NCI-H774 (cell line): ENCODE results near the gene SUSD4.
"Not testable (repeated sequence)": the region's sequence is repeated elsewhere in the genome, so short reads cannot be mapped to it uniquely, and the experiment has no call there.

Source experiments
- DNase-seq: peaks from one replicate; lab custom pipeline; 2025; lab: John Stamatoyannopoulos, UW

Gene SUSD4

DNA sequence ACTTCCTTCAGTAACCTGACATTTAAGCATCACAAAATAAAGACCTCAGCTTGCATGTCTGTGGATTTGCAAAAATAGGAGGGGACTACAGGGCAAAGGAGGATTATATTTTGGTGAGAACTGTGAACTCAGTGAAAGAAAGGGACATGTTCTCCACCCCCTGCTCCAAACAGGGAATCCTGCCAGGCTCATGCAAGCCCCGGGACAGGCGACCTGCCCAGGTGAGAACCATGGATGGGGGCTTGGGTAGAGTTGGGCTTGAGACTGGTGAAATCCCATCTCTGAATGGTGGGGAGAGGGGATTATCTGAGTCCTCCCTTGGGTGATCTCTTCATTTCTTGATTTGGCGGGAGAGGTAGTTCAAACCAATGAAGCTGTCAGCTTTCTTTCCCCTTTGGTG, 110.1 kb downstream of the SUSD4 start:
- DNase-seq, result no peak

DNA sequence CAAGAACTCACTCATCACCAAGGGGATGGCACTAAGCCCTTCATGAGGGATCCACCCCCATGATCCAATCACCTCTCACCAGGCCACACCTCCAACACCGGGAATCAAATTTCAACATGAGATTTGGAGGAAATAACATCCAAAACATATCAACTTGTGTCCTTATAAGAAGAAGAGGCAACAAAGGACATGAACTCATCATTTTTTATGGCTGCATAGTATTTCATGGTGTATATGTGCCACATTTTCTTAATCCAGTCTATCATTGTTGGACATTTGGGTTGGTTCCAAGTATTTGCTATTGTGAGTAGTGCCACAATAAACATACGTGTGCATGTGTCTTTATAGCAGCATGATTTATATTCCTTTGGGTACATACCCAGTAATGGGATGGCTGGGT, 112.6 kb downstream of the SUSD4 start:
- not testable (repeated sequence) for DNase-seq

DNA sequence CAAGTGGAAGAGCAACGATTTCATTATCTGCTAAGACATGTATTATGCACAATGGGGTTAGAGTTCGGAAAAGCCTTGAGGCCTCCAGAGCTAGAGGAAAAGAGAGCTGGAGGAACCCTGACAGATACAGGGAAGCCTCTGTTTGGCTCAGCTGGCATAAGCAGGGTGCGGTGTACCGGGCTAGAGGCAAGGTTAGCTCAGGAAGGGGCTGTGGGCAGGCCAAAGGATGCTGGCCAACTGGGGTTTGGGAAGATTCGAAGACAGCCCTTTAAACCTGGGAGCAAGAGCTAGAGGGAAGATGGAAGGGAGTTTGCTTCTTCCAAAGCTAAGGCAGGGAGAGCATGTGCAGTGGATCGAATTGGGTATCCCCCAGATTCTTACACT, 113.4 kb downstream of the SUSD4 start:
- no peak for DNase-seq

DNA sequence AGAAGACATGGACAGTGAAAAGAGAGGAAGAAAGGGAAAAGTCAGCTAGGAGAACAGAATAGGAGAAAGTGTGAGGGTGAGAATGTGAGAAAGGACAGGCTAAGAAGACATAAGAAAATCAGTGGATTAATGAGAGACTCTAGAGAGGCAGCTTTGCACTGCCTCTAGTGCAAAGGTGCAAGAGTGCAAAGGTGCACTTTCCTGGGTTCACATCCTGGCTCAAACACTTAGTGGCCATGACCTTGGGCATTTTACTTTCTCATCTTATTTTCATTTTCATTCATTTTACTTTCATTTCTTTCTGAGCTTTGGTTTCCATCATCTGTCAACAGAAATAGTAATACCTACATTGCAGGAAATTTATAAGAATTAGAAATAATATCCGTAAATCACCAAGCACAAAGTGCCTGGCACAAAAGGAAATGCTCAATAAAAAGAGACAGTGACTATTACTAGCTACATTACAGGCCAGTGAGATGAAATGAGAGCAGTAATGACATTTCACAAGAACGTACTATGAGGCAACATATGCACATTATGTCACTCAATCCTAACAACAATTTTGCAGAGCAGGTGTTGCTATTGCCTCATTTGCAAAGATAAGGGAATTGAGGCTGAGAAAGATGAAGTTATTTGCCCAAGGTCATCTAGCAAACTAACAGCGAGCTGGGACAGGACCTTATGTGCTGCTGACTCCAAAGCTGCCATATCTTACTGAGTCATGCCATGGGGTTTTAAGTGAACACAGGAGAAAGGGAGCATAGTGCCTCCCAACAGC, 113.9 kb downstream of the SUSD4 start:
- no peak for DNase-seq

GRCh38 chr1:223248770-223249140, 115.2 kb downstream of the SUSD4 start:
- no peak for DNase-seq

- DNase-seq, result peak; percentile 8
Observed at GRCh38 chr1:223248001-223248769, 115.8 kb downstream of the SUSD4 start.

DNA sequence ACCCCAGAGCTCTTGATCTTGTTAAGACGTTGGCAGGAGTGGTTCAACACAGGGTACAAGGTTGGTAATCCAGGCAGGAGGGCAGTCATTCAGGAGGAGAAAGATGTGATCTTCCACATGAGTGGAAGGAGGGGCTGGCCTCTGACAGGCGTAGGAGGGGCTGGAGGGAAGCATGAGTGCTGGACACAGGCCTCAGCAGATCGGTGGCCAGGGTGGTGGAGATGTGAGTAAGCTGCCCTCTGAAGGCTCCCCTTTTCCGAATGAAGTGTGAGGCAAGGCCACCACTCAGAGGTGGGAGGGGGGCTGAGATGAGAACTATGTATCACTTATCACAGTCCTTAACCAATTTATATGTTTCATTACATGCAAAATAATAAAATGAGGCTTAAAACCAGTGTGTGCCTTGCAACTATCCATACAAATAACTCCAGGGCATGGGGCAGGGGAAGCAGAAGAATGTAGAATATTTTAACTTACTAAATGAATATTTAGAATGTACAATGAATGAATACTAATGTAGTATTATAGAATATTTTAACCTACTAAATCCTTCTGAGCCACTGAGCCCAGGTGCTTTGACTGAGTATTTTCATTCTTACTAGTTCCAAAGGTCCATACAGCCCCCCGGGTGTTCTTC, 117.4 kb downstream of the SUSD4 start:
- no peak for DNase-seq

DNA sequence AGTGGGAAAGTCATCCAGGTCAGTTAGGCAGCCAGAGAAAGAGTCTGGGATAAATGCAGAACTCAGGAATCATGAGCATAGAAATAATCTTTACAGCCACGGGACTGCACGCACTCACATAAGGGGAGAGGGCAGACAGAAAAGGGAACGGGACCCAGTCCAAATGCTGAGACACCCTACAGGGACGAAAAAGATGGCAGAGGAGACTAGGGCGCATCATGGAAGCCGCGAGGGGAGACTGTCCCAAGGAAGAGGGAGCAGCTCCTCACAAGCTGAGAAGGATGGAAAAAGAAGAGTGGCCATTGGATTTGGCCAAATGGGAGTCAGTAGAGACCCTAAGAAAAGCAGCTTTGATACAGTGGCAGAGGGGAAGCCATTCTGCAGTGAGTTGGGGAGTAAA, 118.0 kb downstream of the SUSD4 start:
- no peak for DNase-seq

GRCh38 chr1:223245411-223245810, 118.6 kb downstream of the SUSD4 start:
- DNase-seq, result no peak

- no peak for DNase-seq
Observed at GRCh38 chr1:223244366-223245103, 119.4 kb downstream of the SUSD4 start.

DNA sequence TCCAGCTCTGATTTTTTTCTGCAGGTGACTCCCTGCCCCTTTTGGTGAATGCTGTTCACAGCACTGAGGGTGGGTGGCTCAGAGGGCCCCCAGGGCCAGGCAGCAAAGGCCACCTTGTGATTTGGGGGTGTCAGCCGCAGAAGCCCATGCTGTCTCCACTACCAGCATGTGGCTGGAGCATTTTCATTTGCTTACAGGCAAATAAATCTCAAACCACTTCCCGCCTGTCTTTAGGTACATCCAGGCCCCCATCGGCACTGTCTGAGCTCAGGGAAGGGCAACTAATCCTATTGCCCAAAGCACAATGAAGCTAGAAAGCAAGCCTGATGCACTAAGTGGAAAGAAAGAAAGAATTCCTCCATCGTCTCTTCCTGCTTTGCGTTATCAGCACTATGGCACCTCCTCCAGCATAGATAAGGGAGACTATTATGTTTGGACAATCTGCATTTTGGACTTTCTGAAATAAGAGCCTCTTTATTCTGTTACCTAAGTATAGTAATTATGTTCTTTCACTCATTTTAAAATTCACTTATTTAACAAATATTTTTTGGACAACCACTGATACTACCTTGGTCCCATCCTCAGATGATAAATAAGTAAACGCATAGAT, 120.4 kb downstream of the SUSD4 start:
- DNase-seq, result no peak

- DNase-seq, result no peak
Observed at GRCh38 chr1:223242971-223243370, 121.0 kb downstream of the SUSD4 start.

- DNase-seq, result no peak
Observed at GRCh38 chr1:223242382-223242955, 121.5 kb downstream of the SUSD4 start.

DNA sequence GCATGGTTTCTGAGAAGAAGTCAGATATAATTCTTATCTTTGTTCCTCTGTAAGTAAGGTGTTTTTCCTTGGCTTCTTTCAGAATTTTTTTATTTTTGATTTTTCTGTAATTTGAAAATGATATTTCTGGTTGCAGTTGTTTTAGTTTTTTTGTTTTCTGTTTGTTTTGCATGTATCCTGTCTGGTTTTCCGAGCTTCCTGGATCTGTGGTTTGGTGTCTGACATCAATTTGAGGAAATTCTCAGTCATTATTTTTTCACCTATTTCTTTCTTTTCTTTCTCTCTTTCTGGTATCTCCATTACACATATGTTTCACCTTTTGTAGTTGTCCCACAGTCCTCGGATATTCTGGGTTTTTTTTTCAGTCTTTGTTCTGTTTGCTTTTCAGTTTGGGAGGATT, 123.9 kb downstream of the SUSD4 start:
- no peak for DNase-seq

DNA sequence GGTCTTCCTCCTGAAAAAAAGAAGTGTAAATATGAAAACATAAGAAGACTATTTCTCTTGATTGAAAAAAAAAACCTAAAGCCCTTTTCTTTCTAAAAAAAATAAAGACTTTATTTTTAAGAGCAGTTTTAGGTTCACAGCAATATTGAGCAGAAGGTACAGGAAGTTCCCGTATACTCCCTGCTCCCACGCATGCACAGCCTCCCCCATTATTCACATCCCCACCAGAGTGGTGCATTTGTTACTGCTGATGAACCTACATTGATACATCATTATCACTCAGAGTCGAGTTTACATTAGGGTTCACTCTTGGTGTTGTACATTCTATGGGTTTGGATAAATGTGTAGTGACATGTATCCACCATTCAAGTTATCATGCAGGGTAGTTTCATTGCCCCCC, 128.9 kb downstream of the SUSD4 start:
- DNase-seq, result no peak

DNA sequence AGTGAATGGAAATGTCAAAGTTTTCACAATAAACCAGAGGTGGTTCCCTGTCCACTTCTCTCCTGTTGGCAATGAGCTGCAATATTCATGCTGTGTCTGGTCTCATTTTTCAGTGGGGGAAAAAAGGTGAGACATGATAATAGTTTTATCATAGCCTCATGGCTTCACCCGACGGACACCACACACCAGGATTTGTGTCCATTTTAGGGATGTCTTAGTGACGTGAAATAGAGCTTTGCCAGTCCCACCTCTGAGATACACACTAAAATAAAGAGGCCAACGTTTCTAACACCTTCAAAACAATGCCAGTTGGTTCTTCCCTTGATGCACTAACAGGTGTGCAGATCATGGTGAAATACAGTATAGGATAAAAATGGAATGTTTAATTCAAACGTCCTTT, 129.4 kb downstream of the SUSD4 start:
- no peak for DNase-seq

GRCh38 chr1:223234170-223234514, 129.8 kb downstream of the SUSD4 start:
- no peak for DNase-seq

GRCh38 chr1:223233410-223234169, 130.4 kb downstream of the SUSD4 start:
- DNase-seq, result no peak

- no peak for DNase-seq
Observed at GRCh38 chr1:223233019-223233409, 131.0 kb downstream of the SUSD4 start.

- no peak for DNase-seq
Observed at GRCh38 chr1:223231581-223231980, 132.4 kb downstream of the SUSD4 start.

DNA sequence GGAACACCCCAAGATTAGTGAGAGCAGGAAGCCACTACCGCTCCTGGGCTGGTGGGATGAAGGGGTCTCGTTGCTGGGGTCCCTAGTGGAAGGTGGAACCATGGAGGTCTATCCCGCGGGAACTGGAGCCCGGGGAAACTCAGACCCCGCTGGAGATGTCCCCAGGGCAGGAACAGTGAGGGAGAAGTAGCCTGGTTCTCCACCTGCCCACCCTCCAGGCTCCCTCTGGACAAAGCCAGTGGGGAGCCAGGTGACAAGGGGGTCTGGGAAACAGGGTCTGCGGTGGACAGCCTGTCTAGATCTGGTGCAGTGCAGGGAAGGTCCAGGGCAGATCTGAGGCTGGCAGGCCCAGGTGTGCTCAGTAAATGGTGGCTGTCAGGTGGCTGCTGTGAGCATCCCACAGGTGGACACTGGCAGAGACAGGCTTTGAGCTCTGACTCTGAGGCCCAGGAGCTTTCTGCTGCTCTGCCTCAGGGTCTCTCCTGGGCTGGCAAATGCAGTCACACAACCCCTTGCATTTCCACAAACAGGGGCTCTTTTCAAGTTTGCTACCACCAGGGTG, 132.9 kb downstream of the SUSD4 start:
- DNase-seq, result no peak
